Measurements from ENCODE around the gene TP53I13. TPM values are rescaled to one million over a fixed set of nuclear protein-coding genes. Genes with fewer than 3 reads are reported as not detected.
A peak's percentile ranks its signal among the peaks of the same experiment; 100 is the strongest.

Gene TP53I13
- total and polyA plus RNA-seq, 2 donors (not counting 1 experiment from before 2014, with no cell fraction given): 11.1 to 51.5 TPM

GRCh38 chr17:29569245-29569950, 897 bp downstream of the TP53I13 start:
- Histone ChIP-seq H3K4me2 (ENCODE audit: extremely low read depth, insufficient read depth, low read length) (peak overlapping the region; percentile 96), H3K9me3 (ENCODE audit: control insufficient read depth, insufficient read depth, low read depth, low read length) (no peaks in the 10 kb centered on the region), H4K20me1 (ENCODE audit: control insufficient read depth, extremely low read depth, insufficient read depth, low read length) (no peaks in the 10 kb centered on the region), H3K79me2 (ENCODE audit: control insufficient read depth, insufficient read depth, low read length) (no peaks in the 10 kb centered on the region), H3K27me3 (ENCODE audit: control insufficient read depth, insufficient read depth, low read length) (no peaks in the 10 kb centered on the region), H2AFZ (ENCODE audit: low read length) (peak overlapping the region; percentile 75), H3K36me3 (ENCODE audit: control insufficient read depth, insufficient read depth, low read length) (peaks cover 15% of the 10 kb centered on the region), H3K27ac (ENCODE audit: insufficient read depth, low read length) (peak overlapping the region; percentile 67), H3K4me1 (ENCODE audit: control insufficient read depth, extremely low read depth, insufficient read depth, low read length) (peaks cover 10% of the 10 kb centered on the region), H3K4me3 (replicated peaks in 1 of 4; ENCODE audit: control extremely low read depth in 1 of 4, insufficient read depth in 1 of 4, low read depth in 3 of 4, low read length in 4 of 4) (peak overlapping the region; percentile 63 to 75 (median 66)), H3K9ac (ENCODE audit: insufficient read depth, low read length) (peak overlapping the region; percentile 55)
- no peak for DNase-seq (ENCODE audit: low read depth in 2 of 2)
- TF ChIP-seq EZH2 (IDR thresholded peaks at IDR 0.05; ENCODE audit: low read length, missing control alignments): no peak
- TF ChIP-seq CTCF (conservative IDR thresholded peaks at IDR 0.05 in 1 of 2, IDR thresholded peaks at IDR 0.05 in 1 of 2; ENCODE audit: low read depth in 1 of 2, low read length in 2 of 2): no peak

GRCh38 chr17:29570521-29570920, 2.0 kb downstream of the TP53I13 start:
- TF ChIP-seq EZH2 (IDR thresholded peaks at IDR 0.05; ENCODE audit: low read length, missing control alignments) (no peak), CTCF (conservative IDR thresholded peaks at IDR 0.05 in 1 of 2, IDR thresholded peaks at IDR 0.05 in 1 of 2; ENCODE audit: low read depth in 1 of 2, low read length in 2 of 2) (no peak)
- Histone ChIP-seq H3K4me2 (ENCODE audit: extremely low read depth, insufficient read depth, low read length) (no peak overlapping the region), H3K4me3 (replicated peaks in 1 of 4; ENCODE audit: control extremely low read depth in 1 of 4, insufficient read depth in 1 of 4, low read depth in 3 of 4, low read length in 4 of 4) (no peak overlapping the region), H3K9me3 (ENCODE audit: control insufficient read depth, insufficient read depth, low read depth, low read length) (no peaks in the 10 kb centered on the region), H3K9ac (ENCODE audit: insufficient read depth, low read length) (no peak overlapping the region), H3K79me2 (ENCODE audit: control insufficient read depth, insufficient read depth, low read length) (no peaks in the 10 kb centered on the region), H3K27ac (ENCODE audit: insufficient read depth, low read length) (no peak overlapping the region), H3K27me3 (ENCODE audit: control insufficient read depth, insufficient read depth, low read length) (no peaks in the 10 kb centered on the region), H3K4me1 (ENCODE audit: control insufficient read depth, extremely low read depth, insufficient read depth, low read length) (peaks cover 10% of the 10 kb centered on the region), H4K20me1 (ENCODE audit: control insufficient read depth, extremely low read depth, insufficient read depth, low read length) (no peaks in the 10 kb centered on the region), H2AFZ (ENCODE audit: low read length) (no peak overlapping the region), H3K36me3 (ENCODE audit: control insufficient read depth, insufficient read depth, low read length) (peaks cover 25% of the 10 kb centered on the region)
- DNase-seq (ENCODE audit: low read depth in 2 of 2): no peak

- Histone ChIP-seq H3K36me3 (ENCODE audit: control insufficient read depth, insufficient read depth, low read length) (peaks cover 32% of the 10 kb centered on the region), H3K79me2 (ENCODE audit: control insufficient read depth, insufficient read depth, low read length) (no peaks in the 10 kb centered on the region), H3K4me1 (ENCODE audit: control insufficient read depth, extremely low read depth, insufficient read depth, low read length) (peaks cover 10% of the 10 kb centered on the region), H3K9ac (ENCODE audit: insufficient read depth, low read length) (no peak overlapping the region), H3K9me3 (ENCODE audit: control insufficient read depth, insufficient read depth, low read depth, low read length) (no peaks in the 10 kb centered on the region), H4K20me1 (ENCODE audit: control insufficient read depth, extremely low read depth, insufficient read depth, low read length) (no peaks in the 10 kb centered on the region), H3K4me3 (replicated peaks in 1 of 4; ENCODE audit: control extremely low read depth in 1 of 4, insufficient read depth in 1 of 4, low read depth in 3 of 4, low read length in 4 of 4) (no peak overlapping the region), H3K27me3 (ENCODE audit: control insufficient read depth, insufficient read depth, low read length) (no peaks in the 10 kb centered on the region), H3K4me2 (ENCODE audit: extremely low read depth, insufficient read depth, low read length) (no peak overlapping the region), H3K27ac (ENCODE audit: insufficient read depth, low read length) (no peak overlapping the region), H2AFZ (ENCODE audit: low read length) (no peak overlapping the region)
- DNase-seq (ENCODE audit: low read depth in 2 of 2): no peak
- TF ChIP-seq EZH2 (IDR thresholded peaks at IDR 0.05; ENCODE audit: low read length, missing control alignments) (no peak), CTCF (conservative IDR thresholded peaks at IDR 0.05 in 1 of 2, IDR thresholded peaks at IDR 0.05 in 1 of 2; ENCODE audit: low read depth in 1 of 2, low read length in 2 of 2) (no peak)
Measured at GRCh38 chr17:29571486-29571882, 3.0 kb downstream of the TP53I13 start.

Data from fibroblast of lung (primary cell).